NCI-H446 (cell line): ENCODE results near the gene GDI2.
A peak's percentile ranks its signal among the peaks of the same experiment; 100 is the strongest.
"Not testable (repeated sequence)": the region's sequence is repeated elsewhere in the genome, so short reads cannot be mapped to it uniquely, and the experiment has no call there.

Experiments
- DNase-seq, 2 experiments: peaks; one replicate each; lab custom pipeline; 2025; lab: John Stamatoyannopoulos, UW

Gene GDI2

DNA sequence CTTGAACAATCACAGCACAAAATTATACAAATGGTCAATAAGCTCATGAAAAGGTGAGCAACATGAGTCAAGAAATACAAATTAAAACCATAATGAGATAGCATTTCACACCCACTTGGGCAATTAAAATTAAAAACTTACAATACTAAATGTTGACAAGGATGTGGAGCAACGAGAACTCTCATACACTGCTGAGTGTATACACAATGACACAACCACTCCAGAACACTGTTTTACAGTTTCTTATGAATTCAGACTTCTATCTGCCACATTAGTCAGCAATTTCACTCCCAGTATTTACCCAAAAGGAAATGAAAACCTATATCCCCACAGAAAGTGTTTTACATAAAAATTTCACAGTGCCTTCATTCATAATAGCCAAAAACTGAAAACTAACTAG lies 31.1 kb downstream of the GDI2 start:
- no peak for DNase-seq

- no peak for DNase-seq
Observed at GRCh38 chr10:5779730-5780129, 33.5 kb downstream of the GDI2 start.

GRCh38 chr10:5777758-5778157 lies 35.5 kb downstream of the GDI2 start:
- not testable (repeated sequence) for DNase-seq

DNA sequence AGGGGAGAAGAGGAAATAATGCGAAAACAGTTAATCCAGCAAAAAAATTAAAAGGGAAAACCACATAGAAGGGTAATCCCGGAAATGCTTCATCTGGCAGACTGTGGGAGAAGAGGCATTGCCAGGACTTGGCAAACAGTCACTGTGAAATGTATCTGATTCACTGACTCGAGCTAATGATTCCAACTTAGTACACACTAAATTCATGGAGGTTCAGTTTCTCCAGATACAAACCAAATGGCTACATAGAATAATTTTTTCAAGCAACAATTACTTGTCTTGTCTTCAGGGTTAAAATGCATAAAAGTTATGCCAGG lies 36.4 kb downstream of the GDI2 start:
- DNase-seq, result peak; percentile 39 to 71

DNA sequence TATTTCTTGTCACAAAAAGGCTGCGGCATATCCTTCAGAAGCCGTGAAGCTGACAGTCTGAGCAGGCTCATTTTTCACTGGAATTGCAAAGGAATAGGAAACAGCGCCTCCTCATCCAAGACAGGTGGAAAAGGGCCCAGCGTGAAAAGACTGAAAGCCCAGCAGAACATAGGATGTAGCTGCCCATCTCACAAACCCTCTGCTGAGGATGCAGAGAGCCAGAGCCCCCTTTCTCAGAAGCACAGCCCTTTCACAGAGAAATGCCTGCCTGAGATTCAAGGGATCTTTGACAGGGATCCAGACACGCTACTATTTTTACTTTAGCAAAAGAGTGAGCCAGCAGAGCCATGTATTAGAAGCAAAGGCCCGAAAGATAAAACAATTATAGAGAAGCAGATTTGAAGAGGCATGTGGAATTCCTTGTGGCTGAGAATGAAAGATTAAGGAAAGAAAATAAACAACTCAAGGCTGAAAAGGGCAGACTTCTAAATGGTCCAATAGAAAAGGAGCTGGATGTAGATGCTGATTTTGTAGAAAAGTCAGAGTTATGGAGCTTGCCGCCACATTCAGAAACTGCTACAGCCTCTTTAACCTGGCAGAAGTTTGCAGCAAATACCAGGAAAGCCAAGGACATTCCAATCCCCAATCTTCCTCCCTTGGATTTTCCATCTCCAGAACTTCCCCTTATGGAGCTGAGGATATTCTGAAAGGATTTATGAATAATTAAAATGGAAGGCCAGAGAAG lies 36.9 kb downstream of the GDI2 start:
- no peak for DNase-seq

DNA sequence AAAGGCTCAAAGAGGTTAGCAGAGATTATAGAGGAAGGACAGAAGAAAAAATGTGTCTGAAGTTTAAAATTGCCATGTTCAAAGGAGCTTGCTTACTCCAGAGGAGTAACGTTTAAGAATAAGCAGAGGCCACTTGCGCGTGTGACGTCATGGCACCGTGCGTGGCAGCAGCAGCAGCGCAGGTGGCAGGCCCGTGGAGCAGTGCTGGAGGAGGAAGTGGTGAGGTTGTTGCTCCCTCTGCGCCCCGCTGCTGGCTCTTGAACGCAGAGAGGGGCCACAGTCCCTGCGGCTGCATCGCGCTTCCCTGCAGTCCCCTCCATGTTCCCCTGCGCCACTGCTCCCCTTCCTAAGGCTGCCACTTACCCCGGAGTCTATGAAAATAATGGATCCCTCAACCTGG lies 37.5 kb downstream of the GDI2 start:
- DNase-seq, result no peak

GRCh38 chr10:5774987-5775620 lies 38.1 kb downstream of the GDI2 start:
- no peak for DNase-seq

DNA sequence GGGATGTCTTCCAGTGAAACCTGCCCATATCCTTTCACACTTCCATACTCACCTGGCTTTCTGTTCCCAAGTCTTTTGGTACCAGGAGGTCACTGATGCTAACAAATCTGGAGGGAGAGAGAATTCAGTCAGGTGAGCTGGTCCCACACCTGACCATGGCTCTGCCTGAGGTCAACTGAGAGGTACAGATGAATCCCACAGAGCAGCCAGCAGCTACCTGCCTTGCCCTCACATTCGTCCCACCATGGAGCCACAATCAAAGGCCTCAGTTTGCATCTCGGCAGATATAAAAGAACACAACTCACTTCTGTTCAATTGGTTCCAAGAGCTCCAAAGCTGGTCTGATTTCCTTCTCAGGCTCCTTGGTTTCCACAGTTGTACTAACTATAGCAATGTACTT lies 47.0 kb downstream of the GDI2 start:
- no peak for DNase-seq

GRCh38 chr10:5765617-5766016 lies 47.6 kb downstream of the GDI2 start:
- no peak for DNase-seq

DNA sequence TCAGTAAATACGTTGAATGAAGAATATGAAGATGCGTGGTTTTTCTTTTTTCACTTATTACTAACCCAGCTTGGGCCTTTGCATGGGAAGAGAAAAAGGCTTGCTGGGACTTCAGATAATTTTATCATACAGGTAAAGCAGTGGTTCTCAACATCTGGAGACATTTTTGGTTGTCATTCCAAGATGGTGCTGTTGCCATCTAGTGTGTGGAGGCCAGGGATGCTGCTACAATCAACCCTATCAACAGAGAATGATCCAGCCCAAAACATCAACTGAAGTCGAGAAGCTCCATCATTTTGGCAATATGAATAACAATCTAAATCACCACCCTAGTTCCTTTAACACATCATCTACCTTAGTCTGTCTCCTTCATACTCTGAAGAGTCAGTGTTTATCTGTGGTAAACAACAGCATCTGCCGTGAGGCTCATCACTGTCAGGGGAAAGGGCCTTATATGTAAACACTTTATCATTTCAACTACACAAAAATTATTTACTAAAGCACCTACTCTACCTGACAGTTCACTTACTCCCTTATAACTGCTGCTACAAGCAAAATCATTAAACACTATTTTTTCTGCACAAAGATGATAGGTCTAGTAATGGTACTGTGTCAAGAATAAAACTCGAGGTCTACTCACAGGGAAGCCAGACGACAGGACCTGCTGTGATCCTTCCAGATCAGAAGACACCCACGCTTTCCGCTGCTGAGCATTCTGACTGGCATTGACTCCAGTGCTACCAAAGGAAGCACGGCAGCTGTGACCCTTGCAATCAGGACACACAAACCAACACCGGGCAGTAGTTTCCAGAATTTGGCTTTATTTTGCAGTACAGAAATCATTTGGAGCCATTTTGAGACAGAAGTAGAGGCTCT lies 48.6 kb downstream of the GDI2 start:
- DNase-seq, result no peak

GRCh38 chr10:5762531-5762930 lies 50.7 kb downstream of the GDI2 start:
- no peak for DNase-seq

- DNase-seq, result no peak
Observed at GRCh38 chr10:5761220-5761619, 52.0 kb downstream of the GDI2 start.

DNA sequence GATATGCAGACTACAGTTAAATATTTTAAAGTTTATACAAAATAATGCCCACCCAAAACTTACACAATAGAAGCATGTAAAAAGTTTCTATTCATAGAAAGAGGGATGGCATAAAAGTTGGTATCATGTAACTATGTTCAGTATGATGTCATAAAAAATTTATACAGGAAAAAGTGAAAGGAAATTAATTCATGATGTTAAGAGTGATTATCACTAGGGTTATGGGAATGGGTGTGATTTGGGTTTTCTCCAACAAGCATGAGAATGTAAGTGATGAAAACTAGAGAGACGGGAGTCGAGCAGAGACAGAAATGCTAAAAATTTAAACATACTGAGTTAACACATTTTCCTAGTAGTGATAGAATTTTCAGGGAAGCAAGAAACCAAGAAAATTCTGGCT lies 52.7 kb downstream of the GDI2 start:
- DNase-seq, result no peak

DNA sequence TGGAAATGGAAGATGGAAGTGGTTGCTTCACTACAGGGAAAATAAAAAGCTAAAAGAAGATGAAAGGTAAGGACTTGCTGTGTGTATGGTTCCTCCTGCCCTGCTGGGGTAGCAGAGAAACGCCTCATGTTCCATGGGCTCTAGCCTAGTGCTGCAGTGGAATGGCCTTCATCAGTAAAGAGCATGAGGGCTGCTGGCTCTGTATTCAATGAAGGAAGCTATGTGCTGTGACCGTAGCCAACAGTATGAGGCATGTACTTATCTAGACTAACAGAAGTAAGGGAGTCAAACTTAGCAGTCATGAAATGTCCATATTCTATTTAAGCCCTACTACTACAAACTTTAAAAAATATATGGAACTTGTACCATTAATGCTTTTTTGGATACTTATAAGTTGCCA lies 54.3 kb downstream of the GDI2 start:
- DNase-seq, result no peak

- DNase-seq, result no peak
Observed at GRCh38 chr10:5757766-5758517, 55.3 kb downstream of the GDI2 start.

DNA sequence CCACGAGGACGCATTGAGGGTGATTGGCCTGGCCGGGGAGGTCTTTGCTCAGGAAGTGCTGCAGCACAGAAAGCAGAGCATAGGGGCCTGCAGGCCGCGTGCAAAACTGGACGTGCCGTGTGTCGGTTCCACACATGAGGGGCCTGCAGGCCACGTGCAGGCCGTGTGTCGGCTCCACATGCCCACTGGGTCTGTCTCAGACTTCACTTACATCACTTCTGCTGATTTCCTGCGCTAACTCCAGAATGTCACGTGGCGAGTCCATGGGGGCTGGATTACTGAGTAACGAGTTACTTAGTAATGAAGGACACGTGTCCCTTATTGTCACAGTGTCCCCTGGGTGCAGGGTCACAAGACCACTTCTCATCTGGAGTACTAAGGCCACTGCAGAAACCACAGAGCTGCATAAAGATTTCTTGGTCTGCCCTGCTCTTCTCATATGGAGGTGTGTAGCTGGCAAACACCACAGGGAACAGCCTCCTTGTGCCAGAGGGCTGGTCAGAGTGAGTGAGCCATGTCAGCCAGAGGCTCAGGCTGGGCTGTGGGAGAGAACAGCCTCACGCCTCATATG lies 60.8 kb downstream of the GDI2 start:
- no peak for DNase-seq

GRCh38 chr10:5751601-5752253 lies 61.5 kb downstream of the GDI2 start:
- no peak for DNase-seq

GRCh38 chr10:5748394-5748803 lies 64.8 kb downstream of the GDI2 start:
- no peak for DNase-seq

GRCh38 chr10:5746197-5746596 lies 67.0 kb downstream of the GDI2 start:
- DNase-seq, result no peak

GRCh38 chr10:5744849-5745248 lies 68.4 kb downstream of the GDI2 start:
- DNase-seq, result no peak

DNA sequence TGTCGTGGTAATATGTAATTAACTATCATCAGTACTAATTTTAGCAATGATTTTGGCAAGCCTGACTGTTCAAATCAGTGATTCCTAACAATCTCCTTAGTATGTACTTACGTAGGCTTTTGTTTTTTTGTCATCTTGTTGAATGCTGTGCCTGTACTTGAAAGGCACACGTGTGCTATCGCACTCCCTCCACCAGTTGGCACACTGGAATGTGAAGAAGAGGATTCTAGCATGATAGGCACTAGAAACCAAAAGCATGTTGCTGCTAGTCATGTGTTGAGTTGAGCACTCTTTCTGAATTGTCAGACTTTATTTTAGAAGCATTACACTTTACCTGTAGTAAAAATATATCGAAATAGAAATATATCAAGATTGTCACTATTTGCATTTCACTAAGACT lies 69.5 kb downstream of the GDI2 start:
- DNase-seq, result no peak
